ENCODE measurements around the gene RNPEPL1.

DNA sequence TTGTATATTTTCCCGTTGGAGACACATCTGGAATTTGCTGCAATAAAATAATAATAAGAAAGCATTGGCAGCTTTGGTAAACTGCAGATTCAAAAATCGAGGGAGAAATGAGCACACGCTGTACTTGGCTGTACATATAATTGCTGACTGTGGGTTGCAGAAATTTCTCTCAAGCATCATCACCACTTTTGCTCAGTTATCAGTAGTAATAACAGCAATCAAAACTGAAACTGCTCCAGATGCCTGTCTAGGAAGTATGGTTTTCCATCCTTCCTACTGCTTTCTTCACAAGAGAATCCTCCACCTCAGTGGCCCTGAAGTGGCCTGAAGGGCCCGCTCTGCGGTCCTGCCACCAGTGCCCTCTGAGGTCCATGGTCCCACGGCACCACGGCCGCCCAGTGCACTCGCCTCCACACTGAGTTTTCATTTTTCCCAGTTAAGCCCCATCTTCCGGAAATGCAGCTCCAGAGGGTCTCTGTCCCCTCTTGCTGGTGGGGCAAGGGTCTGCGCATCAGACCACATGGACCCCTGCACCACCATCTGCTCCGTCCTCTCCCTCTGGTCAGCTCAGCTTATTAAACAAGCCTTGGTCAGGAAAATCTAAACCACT lies 4.2 kb upstream of the RNPEPL1 start:
- TF ChIP-seq CTCF (IDR thresholded peaks at IDR 0.05; ENCODE audit: insufficient read depth, low read length, poor library complexity, severe bottlenecking) (no peak), EZH2phosphoT487 (conservative IDR thresholded peaks at IDR 0.05; ENCODE audit: low read length) (no peak)
